GM21576 (cell line): ENCODE results near the gene ZNF775.
A peak's percentile ranks its signal among the peaks of the same experiment; 100 is the strongest.

ENCODE experiments used
- ATAC-seq: cut with Tn5 transposase; IDR thresholded peaks from one replicate; pipeline ENCODE4 v1.9.1; 2021; ENCODE audit warnings: mild to moderate bottlenecking, moderate library complexity; ENCODE audit not compliant: unreplicated experiment

Gene ZNF775

DNA sequence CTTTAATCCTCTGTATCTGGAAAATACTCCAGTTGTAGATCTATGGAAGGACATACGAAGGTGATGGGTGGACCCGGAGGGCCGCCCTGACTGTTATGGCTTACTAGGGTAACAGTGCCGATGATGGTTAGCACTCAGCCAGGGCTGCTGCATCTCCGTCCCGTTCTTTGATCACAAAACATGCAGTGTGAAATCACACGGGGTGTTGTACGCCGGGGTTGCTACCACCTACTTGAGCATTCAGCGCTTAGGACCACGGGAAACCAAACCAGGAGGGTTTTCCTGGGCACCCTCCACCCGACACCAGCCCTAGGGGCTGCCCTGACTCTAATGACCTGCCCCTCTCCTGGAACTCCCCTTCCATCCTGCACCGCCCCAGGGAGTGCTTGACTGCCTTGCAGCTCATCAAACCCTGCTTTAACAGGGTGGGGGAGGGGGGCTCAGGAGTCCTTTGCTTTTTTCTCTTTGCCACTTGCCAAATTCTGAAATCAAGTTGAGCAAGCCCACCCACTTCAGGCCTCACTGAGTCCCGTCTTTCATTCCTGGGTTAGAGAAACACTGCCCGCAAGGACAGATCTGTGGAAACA lies 20.4 kb downstream of the ZNF775 start:
- no peak for ATAC-seq

DNA sequence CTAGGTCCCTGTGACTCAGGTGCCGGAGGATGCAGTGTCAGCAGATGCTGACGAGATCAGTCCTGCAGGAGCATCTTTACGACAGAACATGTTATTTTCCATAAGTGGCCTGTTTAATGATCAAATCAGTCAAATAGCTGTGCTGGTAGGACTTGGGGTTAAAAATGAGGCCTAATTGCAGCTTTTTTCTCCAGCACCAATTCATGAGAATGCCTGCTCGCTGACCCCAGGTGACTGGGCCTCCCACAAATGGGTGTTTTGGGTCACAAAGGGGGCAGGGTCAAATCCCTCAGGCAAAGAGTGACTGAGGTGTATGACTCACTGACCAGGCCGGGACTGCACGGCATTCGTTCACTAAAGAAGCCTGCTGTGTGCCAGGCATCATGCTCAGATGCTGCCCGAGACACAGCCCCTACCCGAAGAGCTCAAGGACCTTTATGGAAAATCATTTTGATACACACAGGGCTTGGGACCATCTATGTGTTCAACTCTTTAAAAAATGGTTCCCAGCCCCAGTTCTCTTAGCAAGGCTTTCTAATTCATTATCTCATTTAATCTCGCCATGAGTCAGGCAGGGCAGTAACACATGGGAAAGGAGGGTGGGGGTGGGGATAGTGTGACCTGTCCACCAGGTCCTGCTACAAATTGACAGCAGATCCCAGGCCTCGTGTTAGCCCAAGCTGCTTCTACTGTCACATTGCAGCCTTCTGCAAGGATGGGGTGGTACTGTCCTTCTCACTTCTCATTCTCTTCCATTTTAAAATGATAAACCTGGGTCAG lies 21.1 kb downstream of the ZNF775 start:
- no peak for ATAC-seq

DNA sequence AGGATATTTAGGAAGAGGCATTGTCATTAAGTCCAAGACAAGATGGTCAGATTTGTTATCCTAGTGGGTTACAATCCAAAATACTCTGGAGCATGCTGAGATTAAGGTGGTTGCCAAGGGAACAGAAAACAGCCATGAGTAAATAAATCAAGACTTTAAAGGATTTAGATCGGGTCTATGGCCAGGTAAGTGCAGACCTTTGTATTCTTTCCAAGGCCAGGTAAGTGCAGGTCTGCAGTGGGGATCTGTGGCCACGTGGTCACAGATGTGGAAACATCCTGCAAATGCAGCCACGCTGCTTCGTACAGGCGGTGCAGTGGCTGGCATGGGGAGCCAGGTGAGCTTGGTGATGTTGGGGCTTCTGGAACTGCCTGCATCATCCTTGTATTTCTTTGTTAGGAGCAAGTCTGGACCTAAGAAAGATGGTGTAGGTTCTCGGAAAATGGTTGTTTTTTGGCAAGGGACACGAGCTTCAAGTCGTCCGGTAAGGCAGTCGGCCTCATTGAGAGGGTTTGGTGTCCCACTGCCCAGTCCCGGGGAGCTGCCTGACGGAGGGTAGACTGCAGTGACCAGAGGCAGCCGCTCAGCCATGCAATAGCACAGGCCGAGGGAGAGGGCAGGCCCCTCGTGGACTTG lies 21.8 kb downstream of the ZNF775 start:
- no peak for ATAC-seq

DNA sequence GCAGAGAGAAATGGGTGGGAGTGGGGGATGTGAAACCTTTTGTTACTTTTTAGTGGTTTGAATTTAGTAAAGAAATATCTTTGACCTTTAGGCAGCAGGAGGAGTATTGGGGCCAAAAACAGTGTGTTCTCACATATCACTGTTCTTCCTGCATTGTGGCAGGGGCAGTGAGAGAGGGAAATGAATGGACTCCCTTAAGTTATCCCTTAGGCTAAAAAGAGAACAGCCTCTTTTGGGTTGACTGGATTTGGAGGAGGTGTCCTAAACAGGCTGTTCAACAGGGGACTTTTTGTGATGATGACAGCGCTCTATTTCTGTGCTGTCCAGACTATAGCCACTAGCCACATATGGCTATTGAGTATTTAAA lies 22.3 kb downstream of the ZNF775 start:
- no peak for ATAC-seq

DNA sequence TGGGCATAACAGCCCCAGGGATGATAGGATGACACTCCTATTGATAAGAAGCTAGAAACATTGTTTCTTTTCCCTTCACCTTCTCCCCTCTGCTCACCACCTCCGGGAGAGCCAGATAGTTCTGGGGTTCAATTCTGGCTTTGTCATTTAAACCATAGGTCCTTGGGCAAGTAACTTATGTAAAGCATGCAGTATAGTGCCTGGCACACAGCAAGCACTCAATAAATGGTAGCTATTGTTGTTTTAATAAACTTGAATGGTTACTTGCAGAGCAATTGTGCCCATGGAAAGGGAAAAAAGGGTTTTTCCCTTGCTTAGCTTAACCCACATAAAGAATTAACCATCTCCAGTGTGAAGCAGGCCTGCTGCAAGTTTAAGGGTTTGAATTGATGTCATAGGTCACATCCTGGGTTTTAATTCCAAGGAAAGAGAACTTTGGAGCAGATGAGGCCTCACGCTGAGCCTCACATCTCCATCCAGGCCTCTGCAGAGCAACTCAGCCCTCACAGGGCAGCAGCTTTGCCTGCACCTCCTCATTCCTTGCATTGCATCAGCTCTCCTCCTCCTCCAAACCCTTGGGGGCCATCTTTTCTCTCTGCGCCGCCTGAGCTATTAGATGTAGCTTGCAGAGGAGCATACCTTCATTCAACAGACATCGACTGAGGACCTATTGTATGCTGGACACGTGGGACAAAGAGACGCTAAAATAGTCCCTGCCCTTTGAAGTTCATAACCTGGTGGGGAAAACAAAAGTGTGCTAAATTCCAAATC lies 22.9 kb downstream of the ZNF775 start:
- no peak for ATAC-seq

DNA sequence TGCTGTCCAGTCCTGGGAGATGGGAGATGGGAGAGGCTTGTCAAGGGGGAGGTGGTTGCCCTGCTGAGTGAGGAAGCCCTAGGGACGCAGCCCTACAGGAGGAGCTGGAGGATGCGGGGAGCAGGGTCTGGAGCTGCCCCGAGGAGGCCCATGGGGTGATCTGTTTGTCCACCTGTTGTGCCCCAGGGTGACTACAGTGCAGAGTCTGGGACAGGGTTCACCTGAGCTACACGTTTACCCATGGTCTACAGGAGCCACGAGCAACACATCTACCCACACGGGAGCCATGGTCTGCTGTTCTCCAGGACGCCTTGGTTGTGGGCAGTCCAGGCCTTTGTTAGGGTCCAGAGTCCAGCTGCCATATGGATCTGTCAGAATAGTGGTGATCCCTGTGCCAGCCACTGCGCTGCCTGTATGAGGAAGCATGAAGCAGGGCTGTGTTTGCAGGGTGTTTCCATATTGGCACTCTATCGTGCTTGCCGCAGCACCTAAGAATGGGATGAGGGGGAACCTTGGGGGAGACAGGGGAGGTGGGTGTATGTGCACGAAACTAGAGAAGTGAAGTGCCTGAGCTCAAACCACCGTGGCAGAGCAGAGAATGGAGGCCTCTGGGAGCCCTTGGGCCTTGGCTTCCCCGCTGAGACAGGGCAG lies 23.7 kb downstream of the ZNF775 start:
- ATAC-seq, result no peak

DNA sequence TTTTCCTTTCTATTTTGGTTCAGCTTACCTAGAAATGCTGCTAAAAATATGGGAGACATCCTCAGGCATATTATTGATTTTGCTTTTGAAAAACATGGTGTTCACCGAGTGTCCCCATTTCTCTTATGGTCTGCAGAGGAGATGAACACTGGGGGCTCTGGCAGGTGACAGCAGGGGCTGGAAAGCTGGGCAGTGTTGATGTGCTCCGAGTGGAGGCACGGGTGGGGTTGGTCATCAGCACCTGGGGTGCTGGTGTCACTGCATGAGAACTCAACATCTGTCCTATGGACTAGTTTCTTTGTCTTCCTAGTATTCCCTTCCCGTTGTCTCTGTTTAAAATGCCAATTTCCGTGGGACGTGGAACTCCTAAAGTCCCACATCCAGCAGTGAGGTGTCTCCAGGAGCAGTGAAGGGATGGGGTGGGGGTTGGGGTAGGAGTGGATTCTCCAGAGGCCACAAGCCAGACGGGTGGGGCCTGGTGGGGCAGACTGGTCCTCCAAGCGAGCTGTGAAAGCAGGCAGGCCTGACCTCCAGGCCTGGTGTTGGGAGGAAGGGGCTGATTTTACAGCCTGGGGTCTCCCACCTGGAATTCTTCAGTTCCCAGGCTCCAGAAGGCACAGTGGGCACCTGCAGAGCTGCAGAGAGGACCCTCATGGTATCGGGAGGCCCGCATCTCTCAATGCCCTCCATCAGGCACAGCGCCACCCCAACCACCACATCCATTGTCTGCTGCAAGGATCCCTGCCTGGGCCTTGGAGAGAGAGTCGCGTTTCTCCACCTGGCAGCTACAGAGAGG lies 24.4 kb downstream of the ZNF775 start:
- no peak for ATAC-seq

DNA sequence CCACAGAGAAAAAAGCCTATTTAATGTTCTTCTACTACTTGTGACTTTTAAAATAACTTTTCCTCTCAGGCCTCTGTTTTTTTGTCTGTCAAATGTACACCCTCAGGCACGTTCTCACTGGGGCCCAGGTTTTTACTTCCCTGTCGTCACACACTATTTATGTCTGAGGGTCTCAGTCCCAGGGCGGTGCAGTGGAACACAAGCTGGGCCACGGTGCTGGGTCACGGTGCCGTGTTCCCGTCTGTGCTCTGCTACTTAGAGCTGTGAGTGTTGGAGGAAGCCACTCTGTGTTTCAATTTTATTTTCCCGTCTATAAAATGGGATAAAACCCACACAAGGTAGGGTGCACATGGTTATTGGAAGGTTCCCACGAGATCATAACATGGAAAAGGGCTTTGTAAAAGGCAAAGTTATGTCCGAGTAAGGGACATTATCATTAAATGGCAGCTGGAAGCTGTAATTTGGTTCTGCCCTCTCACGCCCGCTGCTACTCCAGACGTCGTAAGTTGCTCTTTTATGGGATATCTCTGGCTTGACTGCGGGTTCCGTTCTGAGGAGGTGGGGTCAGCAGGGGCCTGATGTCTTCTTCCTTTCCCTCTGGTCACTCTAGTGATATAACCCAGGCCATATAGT lies 25.2 kb downstream of the ZNF775 start:
- ATAC-seq, result no peak

DNA sequence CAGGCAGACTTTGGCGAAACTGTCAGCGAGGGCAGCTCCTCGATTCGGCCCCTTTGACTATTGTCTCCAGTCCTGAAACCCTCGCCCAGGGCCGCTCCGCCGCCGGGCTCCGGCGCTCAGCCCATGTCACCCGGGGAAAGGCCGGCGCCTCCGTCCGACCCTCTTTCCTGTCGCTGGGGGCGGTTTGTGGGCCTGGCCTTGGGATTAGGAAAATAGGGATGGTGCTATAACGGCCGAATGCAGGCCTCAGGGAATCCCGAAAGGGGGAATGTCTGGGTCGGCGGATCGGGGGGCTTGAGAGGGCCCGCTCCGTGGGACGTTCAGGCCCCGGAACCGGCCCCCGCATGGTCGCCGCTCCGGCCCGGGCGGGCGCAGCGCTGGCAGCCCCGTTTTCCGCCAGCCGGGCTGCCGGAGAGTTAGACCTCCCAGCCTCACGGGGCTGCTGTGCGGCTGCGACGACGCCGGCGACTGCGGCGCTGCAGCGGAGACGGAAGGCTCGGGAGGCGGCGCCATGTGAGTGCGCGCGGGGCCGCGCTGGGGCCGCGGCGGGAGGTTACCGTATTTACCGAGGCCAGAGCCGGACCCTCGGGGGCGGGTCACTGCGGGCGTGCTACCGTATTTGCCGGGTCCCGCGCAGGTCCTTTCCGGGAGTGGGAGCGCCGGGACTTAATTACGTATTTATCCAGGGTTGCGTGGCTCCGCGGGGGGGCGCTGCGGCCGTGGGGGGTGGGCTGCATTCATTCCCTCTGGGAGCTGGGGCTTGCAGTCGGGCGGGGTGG lies 25.9 kb downstream of the ZNF775 start:
- peak; percentile 49 for ATAC-seq

DNA sequence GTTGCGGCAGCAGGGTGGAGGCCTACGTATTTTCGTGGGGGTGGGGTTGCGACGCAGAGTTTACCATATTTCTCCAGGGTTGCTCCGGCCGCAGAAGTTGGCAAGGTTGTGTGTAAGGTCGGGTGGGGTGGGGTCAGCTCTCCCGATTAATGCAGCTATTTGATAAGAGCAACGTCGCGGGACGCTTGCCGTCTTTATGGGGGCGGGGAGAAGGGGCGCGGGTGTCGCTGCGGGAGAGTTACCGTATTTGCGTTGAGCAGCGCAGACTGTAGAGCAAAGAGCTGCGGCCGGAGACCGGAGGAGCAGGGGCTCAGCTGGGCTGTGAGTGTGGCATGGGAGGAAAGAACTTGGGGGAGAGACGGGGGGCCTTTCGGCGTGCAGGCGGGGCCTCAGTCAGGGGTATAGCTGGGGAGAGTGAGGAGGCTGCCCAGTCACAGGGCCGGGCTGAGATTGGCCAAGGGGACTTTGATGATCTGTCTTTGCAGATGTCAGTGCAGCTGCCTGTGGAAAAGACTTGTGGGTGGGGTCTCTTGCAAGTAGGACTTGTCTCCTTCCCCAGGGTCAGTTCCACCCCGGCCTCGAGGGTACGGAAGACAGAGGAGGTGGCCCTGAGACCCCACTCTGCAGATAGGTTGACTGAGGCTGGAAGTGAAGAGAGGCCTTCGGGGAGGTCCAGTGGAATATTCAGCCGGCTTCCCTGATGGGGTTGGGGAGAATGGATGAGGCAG lies 26.6 kb downstream of the ZNF775 start:
- ATAC-seq, result no peak

DNA sequence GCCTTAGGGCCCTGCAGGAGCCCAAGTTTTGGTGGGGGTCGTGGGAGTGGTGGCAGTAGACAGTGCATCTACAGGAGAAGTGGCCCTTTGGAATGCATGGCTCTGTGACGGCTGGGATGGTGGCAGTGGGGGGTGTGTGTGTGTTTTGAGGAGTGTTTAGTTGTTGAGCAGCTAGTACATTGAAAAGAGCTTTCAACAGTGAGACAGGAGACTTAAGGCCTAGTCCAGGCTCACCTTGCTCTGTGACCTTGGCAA lies 27.1 kb downstream of the ZNF775 start:
- ATAC-seq, result no peak

DNA sequence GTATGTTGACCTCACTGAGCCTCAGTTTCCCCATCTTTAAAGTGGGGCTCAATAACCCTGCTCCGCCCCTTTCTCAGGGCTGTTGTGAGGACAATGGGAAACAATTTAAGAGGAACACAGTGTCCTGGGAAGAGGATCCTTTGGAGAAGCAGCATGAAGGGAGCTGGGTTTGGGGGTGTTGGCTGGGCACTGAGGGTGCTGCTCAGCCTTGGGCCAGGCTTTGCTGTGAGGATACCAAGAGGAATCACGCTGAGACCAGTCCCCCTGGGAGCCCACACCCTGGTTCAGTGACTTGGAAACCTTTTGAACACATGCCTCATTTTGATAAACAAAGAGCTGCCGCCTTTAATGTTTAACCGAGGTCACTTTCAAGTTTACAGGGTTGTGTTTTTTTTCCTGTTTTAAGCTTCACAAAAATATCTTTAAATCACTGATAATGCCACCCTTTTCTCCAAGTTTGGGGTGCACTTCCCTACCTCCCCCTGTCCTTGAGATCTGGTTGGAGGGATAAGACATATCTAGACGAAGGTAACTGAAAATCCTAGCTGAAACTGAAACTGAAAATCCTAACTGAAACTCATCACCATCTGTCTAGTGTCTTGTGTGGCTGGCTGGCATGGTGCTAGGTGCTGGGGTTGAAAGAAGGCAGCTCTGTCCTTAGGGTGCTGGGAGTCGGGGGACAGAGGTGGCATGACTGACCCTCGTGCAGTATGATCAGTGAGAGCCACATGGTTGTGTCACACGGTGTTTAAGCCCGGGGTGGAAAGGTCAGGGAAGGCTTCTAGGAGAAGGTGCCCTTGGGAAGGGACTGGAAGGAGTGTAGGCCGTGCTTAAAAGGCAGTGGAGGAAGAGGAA lies 27.7 kb downstream of the ZNF775 start:
- ATAC-seq, result peak; percentile 51

DNA sequence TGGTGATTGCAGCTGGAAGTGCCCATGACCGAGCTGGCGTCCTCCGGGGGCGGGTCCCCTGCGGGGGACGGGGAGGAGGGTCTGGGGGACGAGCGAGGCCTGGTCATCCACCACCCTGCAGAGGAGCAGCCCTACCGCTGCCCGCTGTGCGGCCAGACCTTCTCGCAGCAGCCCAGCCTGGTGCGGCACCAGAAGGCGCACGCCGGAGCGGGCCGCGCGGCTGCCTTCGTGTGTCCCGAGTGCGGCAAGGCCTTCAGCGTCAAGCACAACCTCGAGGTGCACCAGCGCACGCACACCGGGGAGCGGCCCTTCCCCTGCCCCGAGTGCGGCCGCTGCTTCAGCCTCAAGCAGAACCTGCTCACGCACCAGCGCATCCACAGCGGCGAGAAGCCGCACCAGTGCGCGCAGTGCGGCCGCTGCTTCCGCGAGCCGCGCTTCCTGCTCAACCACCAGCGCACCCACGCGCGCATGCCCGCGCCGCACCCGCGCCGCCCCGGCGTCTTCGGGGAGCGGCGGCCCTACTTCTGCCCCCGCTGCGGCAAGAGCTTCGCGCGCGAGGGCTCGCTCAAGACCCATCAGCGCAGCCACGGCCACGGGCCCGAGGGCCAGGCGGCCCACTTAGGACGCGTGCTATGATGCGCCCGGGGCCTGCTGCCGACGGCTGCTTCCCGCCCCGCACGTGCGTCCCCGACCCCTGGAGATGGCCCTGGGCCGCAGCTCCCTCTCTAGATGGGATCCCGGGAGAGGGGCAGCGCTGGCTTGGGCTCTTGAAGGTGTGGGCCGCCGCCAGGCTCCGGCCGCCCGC lies 28.7 kb downstream of the ZNF775 start:
- ATAC-seq, result no peak

DNA sequence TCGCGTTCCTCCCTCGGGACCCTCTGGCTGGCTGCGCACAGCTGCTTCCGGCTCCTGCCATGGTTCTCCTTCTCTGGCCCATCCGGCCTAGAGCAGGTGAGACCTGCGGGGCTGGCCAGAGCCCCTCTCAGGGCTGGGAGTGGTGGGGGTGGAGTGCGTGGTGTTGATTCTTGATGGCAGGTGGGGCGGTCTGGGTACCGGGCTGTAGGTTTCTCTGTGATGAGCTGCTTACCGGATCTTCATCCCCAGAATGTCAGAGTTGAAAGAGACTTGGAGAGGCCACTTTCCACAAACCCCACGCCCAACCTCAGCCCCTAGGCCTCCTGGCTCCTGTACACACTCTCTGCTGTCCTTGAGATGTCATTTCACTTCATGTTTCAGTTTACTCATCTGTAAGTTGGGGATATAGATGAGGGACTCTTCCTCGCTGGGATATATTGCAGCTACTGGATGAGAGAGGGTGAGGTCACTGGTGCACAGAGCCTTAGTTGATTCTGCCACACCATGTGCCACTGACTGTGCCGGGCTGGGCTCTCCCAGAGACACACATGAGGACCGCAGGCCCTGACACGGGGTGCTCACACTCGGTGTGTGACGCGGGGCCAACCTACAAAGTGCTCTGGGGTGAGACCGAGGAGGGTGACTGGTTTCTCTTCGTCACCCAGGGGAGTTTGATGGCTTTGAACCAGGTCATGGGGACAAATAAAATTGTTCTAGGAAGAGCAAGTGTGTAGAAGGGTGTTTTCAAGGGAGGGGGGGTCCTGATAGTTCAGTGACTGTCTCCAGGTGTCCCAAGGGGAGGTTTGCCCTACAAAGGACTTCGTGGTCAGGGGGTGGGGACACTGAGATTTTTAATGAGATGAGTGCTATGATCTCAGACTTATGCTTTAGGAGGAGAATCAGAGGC lies 29.5 kb downstream of the ZNF775 start:
- no peak for ATAC-seq

DNA sequence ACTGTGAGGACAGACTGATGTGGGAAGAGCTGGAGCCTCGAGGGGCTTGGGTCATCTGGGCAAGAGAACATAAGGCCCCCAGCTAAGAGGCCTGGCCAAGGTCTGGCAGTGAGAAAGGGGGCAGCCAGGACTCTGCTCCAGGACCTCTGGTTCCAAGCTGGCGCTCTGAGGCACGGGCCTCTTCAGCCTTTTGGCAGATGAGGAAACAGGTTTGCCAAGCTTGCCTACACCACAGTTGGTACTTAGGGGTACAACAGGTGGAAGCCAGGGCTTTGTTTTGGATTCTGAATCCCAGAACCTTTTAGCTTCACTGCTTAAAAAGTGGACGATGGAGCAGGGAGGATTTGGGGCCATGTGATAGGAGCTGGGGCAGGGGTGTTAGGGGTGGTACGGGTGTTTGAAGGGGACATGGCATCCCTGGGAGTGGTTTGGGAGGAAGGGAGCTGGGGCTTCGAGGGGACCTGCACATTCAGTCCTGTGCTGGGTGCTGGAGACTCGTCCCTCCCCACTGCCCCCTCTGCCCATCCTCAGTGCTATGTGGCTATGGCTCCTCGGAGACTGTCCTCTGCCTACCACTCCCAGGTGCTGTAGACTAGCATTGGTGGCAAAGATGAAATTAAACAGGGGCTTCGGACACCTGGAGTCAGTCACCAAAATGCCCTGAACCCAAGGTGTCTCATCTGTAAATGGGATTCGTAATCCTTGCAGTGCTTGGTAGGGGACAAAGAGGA lies 30.3 kb downstream of the ZNF775 start:
- ATAC-seq, result no peak
